ENCODE results near the gene L3MBTL4.

GRCh38 chr18:5998907-5999306 lies 415.8 kb downstream of the L3MBTL4 start:
- TF ChIP-seq TAF1 (IDR thresholded peaks at IDR 0.05; ENCODE audit: low read depth, low read length) (no peak), POLR2AphosphoS5 (IDR thresholded peaks at IDR 0.05; ENCODE audit: low read depth, low read length) (no peak), SPI1 (IDR thresholded peaks at IDR 0.05; ENCODE audit: low read depth, low read length) (no peak)

Data from GM12891 (cell line).